Activated naive CD8-positive, alpha-beta T cell treated with anti-CD3 and anti-CD28 coated beads, Interleukin-2, amount 10 ng/mL, durations not matched to agents 7 days and 5 days (primary cell): Measurements from ENCODE around the gene CCDC61. TPM values are rescaled to one million over a fixed set of nuclear protein-coding genes. Genes with fewer than 3 reads are reported as not detected.

Experiments
- ATAC-seq: fragments of 150-1000 bp; cut with Tn5 transposase; one replicate; pipeline ENCODE4 v1.10.0; 2021; ENCODE audit warnings: low read depth, moderate library complexity
- POLR2A ChIA-PET: fragments of 350-600 bp; sonication (Branson Sonifier 250); formaldehyde crosslinking; loops from one replicate; lab custom pipeline; 2021; ENCODE audit warnings: antibody characterized with exemption; lab: Charles Lee
- DNase-seq: peaks from one replicate; pipeline ENCODE4 v3.0.0; 2021
- H3K27ac Mint-ChIP-seq: one replicate; pipeline ENCODE4 v1.8.0; 2022; ENCODE audit warnings: mild to moderate bottlenecking, mixed read lengths
- H3K27me3 Mint-ChIP-seq: one replicate; pipeline ENCODE4 v1.8.0; 2022; ENCODE audit warnings: mild to moderate bottlenecking, moderate library complexity, mixed read lengths
- H3K36me3 Mint-ChIP-seq: one replicate; pipeline ENCODE4 v1.8.0; 2021; ENCODE audit warnings: mild to moderate bottlenecking, mixed read lengths
- H3K4me1 Mint-ChIP-seq: one replicate; pipeline ENCODE4 v1.8.0; 2021; ENCODE audit warnings: mixed read lengths
- H3K4me3 Mint-ChIP-seq: one replicate; pipeline ENCODE4 v1.8.0; 2022; ENCODE audit warnings: mild to moderate bottlenecking, moderate library complexity, mixed read lengths
- H3K9me3 Mint-ChIP-seq: one replicate; pipeline ENCODE4 v1.8.0; 2021; ENCODE audit warnings: mixed read lengths
- total RNA-seq, 2 experiments: library from RNA; stranded (reverse); gene quantifications; one replicate each; pipeline ENCODE4 v1.2.3, GENCODE V29; 2021

The CCDC61 gene
- total RNA-seq, 2 experiments from 2014 or later, result 31.5 to 34.2 TPM

DNA sequence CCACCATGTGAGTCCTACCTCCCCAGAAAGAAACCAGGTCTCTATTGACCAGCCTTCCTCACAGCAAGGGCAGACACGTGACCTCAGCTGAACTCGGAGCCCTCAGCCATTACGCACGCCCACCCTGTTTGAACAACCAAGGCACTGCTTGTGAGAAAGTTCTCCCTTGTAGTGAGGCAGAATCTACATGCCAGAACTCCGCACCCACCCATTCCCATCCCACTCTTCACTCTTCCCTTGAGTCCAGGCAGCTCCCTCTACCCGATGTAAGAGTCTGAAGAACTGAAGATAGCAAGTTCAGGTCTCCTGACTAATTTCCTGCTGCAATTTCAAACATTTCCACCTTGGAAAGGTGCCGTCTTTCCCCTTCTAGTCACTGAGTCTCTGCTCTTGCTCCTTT is 28.0 kb upstream of the CCDC61 start:
- no peak for ATAC-seq
- Mint-ChIP-seq H3K27ac (no peak overlapping the region), H3K4me3 (no peak overlapping the region), H3K36me3 (no peaks in the 10 kb centered on the region), H3K9me3 (no peaks in the 10 kb centered on the region), H3K27me3 (peaks cover 45% of the 10 kb centered on the region), H3K4me1 (peaks cover 10% of the 10 kb centered on the region)
- no peak for DNase-seq
- POLR2A ChIA-PET, result interaction anchor here (0.6 kb wide), 1 partner anchor 418 kb away, joined by 3 read pairs; no protein-coding TSS in a partner anchor

GRCh38 chr19:45968626-45969025 is 26.6 kb upstream of the CCDC61 start:
- Mint-ChIP-seq H3K27me3 (peaks cover 51% of the 10 kb centered on the region), H3K4me1 (peaks cover 15% of the 10 kb centered on the region), H3K36me3 (no peaks in the 10 kb centered on the region), H3K4me3 (no peak overlapping the region), H3K9me3 (no peaks in the 10 kb centered on the region), H3K27ac (no peak overlapping the region)
- no peak for ATAC-seq
- no peak for DNase-seq
- POLR2A ChIA-PET, result no interaction called here

DNA sequence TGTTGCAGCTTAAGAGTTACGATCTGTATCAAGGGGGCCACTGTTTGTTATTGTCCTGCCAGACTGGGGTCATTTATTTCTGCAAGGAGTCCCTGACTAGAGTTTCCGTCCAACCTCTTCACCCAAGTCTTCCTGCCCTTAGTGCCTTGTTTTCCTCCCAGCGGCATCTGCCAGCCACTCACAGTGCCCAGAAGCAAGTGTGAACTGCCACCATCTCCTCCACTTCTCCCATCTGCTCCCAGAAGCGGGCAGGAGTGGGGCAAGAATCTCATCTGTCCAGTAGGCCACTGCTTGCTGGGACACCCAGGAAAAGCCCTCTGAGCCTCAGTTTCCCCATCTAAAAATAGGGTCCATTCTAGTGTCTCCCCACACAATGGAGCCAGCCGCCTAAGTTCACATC is 25.6 kb upstream of the CCDC61 start:
- Mint-ChIP-seq H3K36me3 (no peaks in the 10 kb centered on the region), H3K4me3 (no peak overlapping the region), H3K4me1 (peaks cover 15% of the 10 kb centered on the region), H3K9me3 (no peaks in the 10 kb centered on the region), H3K27me3 (peaks cover 57% of the 10 kb centered on the region), H3K27ac (no peak overlapping the region)
- DNase-seq, result no peak
- ATAC-seq, result no peak
- POLR2A ChIA-PET, result interaction anchor here (1.2 kb wide), 1 partner anchor 67 kb away, joined by 3 read pairs; the partner anchor contains the start of gene MYPOP

DNA sequence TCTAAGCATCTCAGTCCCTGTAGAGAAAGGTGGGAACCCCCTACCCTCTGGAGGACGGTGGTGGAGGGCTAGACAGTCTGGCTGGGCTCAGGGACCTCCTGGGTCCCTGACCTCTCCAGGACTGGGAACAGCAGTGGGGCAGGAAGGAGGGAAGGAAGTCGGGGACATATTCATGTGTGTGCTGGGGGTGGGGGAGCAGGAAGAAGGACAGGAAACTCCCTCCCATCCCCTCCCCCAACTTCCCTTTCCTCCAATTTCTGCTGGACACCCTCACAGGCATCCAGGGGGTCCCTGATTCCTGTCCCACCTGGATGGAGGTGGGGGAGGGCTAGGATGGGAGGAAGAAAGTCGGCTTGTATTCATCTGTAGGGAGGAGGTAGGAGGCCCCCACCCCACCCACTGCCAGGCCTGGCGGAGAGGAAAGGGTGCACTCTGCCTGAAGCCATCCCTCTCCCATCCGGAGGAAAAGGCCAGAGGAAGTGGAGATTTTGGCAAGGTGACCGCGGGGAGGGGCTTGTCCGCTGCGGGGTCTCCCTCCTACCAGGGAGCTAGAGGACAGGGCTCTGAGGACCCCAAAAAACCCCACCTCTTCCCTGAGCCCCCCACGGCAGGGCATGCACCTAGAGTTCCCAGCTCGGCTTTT is 23.9 kb upstream of the CCDC61 start:
- DNase-seq, result no peak
- peaks cover 65% of the 10 kb centered on the region for H3K27me3 Mint-ChIP-seq
- POLR2A ChIA-PET, result no interaction called here
- no peaks in the 10 kb centered on the region for H3K36me3 Mint-ChIP-seq
- ATAC-seq, result no peak
- peaks cover 20% of the 10 kb centered on the region for H3K4me1 Mint-ChIP-seq
- H3K9me3 Mint-ChIP-seq, result no peaks in the 10 kb centered on the region
- peak overlapping the region; percentile 39 for H3K4me3 Mint-ChIP-seq
- no peak overlapping the region for H3K27ac Mint-ChIP-seq

GRCh38 chr19:45972081-45972946 is 23.0 kb upstream of the CCDC61 start:
- H3K4me1 Mint-ChIP-seq, result peaks cover 20% of the 10 kb centered on the region
- no peak overlapping the region for H3K27ac Mint-ChIP-seq
- H3K27me3 Mint-ChIP-seq, result peaks cover 70% of the 10 kb centered on the region
- no peaks in the 10 kb centered on the region for H3K9me3 Mint-ChIP-seq
- ATAC-seq, result peak; percentile 28
- POLR2A ChIA-PET, result no interaction called here
- H3K4me3 Mint-ChIP-seq, result no peak overlapping the region
- DNase-seq, result peak; percentile 34
- H3K36me3 Mint-ChIP-seq, result no peaks in the 10 kb centered on the region

DNA sequence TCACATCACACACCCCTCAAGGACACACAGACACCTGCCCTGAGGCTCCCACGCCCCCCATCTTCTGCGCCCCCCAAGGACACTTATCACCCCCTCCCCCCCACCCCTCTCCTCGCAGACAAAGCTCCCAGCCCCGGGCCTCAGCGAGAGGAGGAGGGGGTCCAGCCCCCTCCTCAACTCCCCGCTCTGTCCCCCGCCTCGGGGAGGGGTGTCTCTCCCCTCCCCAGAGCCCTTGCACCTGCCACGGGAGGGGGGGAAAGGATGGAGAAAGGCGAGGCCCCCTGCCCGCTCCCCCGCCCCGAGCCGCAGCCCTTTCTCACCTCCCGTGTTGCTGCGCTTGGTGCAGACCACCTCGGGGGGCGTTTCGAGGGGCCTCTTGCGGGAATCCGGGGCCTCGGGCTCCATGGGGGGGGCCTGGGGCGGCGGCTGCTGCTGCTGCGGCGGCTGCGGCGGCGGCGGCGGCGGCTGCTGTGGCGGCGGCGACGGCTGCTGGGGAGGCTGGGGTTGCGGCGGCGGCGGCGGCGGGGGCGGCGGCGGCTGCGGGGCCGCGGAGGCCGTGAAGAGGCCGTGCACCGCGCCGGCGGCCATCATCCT is 22.2 kb upstream of the CCDC61 start:
- Mint-ChIP-seq H3K9me3 (no peaks in the 10 kb centered on the region), H3K27me3 (peaks cover 75% of the 10 kb centered on the region), H3K27ac (no peak overlapping the region), H3K36me3 (no peaks in the 10 kb centered on the region), H3K4me1 (peaks cover 20% of the 10 kb centered on the region), H3K4me3 (no peak overlapping the region)
- ATAC-seq (no peak), DNase-seq (no peak)
- POLR2A ChIA-PET, result no interaction called here

DNA sequence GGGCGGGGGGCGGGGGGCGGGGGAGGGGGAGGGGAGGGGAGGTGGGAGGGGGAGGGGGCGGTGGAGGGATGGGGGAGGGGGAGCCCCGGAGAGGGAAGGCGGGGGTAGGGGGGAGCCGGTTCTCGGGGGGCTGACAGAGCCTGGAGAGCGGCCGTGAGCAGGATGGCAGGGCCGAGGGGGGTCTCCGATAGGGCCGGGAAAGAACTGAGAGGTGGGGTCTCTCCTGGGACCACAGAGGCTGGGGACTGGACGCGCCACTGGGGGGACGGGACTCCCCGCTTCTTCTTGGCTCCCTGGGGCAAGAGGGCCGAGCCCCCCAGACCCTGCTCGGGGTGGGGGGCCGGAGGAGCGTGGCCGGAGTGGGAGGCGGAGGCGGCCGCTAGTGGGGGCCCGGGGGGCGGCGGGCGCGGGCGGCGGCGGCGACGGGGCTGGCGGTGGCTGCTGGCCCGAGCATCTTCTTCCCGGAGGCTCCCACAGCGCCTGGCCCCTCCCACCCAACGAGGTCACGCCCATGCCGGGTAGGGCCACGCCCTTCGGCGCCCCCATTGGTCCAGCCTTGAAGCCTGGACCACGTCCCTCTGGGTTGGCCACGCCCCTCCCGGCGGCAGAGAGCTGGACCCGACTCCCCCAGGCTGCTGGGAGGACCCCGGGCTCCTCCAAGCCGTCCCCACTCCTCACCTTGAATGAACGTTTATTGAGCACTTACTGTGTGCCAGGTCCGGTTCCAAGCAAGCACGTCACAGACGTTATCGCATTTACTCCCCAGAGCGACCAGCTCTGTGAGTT is 21.5 kb upstream of the CCDC61 start, which contains the start of gene NOVA2:
Gene NOVA2 (minus strand): TSS at position 313 of the 786 bp plus-strand sequence. CDS start 514 bp downstream, outside the sequence.
- H3K36me3 Mint-ChIP-seq, result no peaks in the 10 kb centered on the region
- no peaks in the 10 kb centered on the region for H3K9me3 Mint-ChIP-seq
- H3K4me1 Mint-ChIP-seq, result peaks cover 20% of the 10 kb centered on the region
- peaks cover 74% of the 10 kb centered on the region for H3K27me3 Mint-ChIP-seq
- ATAC-seq, result peak; percentile 45
- POLR2A ChIA-PET, result interaction anchor here (0.9 kb wide), 1 partner anchor 10 kb away, joined by 3 read pairs; no protein-coding TSS in a partner anchor
- no peak within 1 kb of the TSS for H3K4me3 Mint-ChIP-seq
- H3K27ac Mint-ChIP-seq, result no peak within 1 kb of the TSS
- peak; percentile 62 for DNase-seq

DNA sequence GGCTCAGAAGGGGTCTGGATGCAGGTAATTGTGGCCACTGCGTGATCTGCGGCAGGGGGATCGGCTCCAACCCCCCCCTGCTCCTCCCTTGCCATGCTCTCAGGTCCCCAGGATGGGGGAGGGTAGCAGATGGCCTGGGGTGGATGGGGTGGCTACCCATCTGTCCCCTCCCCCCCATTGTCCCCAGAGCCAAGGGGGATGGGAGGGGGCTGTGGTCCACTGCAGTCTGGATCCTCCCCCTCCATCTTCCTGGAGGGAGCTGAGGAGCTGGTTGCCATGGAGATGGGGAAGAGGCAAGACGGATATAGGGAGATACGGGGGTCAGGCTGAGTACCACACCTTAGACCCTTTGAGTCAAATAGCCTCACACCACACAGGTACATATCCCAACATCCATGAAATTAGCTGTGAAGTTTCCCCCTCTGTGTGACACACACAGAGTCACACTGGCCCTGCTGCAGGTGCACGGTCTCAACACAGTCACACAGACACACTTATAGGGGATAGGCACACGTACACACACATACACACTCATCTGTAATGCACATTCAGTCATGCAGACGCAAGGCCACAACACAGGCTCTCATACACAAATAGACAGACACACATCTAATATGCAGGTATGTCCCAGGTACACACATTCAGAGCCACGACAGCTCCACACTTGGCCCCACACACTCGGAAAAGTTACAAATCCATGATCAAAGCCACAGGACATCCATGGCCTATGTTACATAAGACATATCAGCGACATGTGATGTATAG is 19.8 kb upstream of the CCDC61 start:
- no peak overlapping the region for H3K27ac Mint-ChIP-seq
- H3K9me3 Mint-ChIP-seq, result no peaks in the 10 kb centered on the region
- POLR2A ChIA-PET, result no interaction called here
- peaks cover 61% of the 10 kb centered on the region for H3K27me3 Mint-ChIP-seq
- ATAC-seq (no peak), DNase-seq (no peak)
- no peak overlapping the region for H3K4me3 Mint-ChIP-seq
- no peaks in the 10 kb centered on the region for H3K36me3 Mint-ChIP-seq
- peaks cover 20% of the 10 kb centered on the region for H3K4me1 Mint-ChIP-seq

- Mint-ChIP-seq H3K4me3 (no peak overlapping the region), H3K27me3 (peaks cover 55% of the 10 kb centered on the region), H3K36me3 (no peaks in the 10 kb centered on the region), H3K27ac (no peak overlapping the region), H3K9me3 (no peaks in the 10 kb centered on the region), H3K4me1 (peaks cover 18% of the 10 kb centered on the region)
- POLR2A ChIA-PET, result no interaction called here
- ATAC-seq, result no peak
- DNase-seq, result no peak
Measured at GRCh38 chr19:45976178-45976577, 19.1 kb upstream of the CCDC61 start.

DNA sequence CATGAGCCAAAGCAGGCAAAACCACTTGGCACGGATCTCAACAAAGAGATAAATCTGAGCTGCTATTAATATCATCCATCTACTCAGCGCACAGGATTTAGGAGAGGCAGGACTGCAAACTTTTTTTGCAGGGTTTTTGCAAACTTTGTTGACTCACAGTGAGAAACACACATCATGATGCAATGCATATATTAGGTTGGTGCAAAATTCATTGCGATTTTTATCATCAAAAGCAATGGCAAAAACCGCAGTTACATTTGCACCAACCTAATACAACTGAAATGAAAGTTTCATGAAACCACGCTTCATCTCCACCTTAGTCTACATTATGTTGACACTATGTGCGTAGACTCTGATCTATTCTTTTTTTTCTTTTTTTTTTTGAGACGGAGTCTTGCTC is 17.1 kb upstream of the CCDC61 start:
- H3K36me3 Mint-ChIP-seq, result no peaks in the 10 kb centered on the region
- POLR2A ChIA-PET, result interaction anchor here (1.4 kb wide), 1 partner anchor 17 kb away, joined by 3 read pairs; the partner anchor contains the start of gene CCDC61
- ATAC-seq (no peak), DNase-seq (no peak)
- peaks cover 5% of the 10 kb centered on the region for H3K4me1 Mint-ChIP-seq
- H3K4me3 Mint-ChIP-seq, result no peak overlapping the region
- H3K27ac Mint-ChIP-seq, result no peak overlapping the region
- no peaks in the 10 kb centered on the region for H3K9me3 Mint-ChIP-seq
- peaks cover 44% of the 10 kb centered on the region for H3K27me3 Mint-ChIP-seq

DNA sequence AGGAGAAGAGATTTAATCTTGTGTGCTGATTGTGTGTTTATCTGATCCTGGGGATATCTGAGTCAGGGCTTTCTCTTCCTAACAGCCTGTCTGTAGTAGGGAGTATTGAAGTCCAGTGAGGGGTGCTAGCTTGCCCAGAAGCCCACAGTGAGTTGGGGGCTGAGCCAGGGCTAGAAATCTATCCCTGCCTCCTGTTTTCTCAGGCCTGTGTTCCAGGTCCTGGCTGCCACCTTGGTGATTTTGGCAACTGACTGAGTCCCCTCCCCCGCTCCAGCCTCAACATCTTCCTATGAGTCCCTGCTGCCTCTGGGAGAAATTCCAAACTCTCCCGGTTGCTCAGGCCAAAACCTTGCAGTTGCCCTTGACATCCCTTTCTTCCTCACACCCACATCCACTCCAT is 13.9 kb upstream of the CCDC61 start:
- Mint-ChIP-seq H3K9me3 (no peaks in the 10 kb centered on the region), H3K27ac (no peak overlapping the region)
- ATAC-seq, result no peak

GRCh38 chr19:45985321-45985720 is 9.9 kb upstream of the CCDC61 start:
- no peak for DNase-seq
- peaks cover 3% of the 10 kb centered on the region for H3K4me1 Mint-ChIP-seq
- no peak for ATAC-seq
- no peak overlapping the region for H3K27ac Mint-ChIP-seq
- no peaks in the 10 kb centered on the region for H3K36me3 Mint-ChIP-seq
- POLR2A ChIA-PET, result no interaction called here
- H3K4me3 Mint-ChIP-seq, result no peak overlapping the region
- no peaks in the 10 kb centered on the region for H3K9me3 Mint-ChIP-seq
- peaks cover 20% of the 10 kb centered on the region for H3K27me3 Mint-ChIP-seq

More for the DNA sequence above, 13.9 kb upstream of the CCDC61 start:
- Mint-ChIP-seq H3K36me3 (no peaks in the 10 kb centered on the region), H3K4me3 (no peak overlapping the region), H3K4me1 (no peaks in the 10 kb centered on the region), H3K27me3 (peaks cover 29% of the 10 kb centered on the region)
- POLR2A ChIA-PET, result no interaction called here
- no peak for DNase-seq
